CD14-positive monocyte (primary cell): ENCODE measurements around the gene GYG2. TPM values are rescaled to one million over a fixed set of nuclear protein-coding genes. Genes with fewer than 3 reads are reported as not detected.

Experiments used
- DNase-seq, 3 donors: peaks; one replicate each; pipeline ENCODE4 v3.0.0-alpha.2; 2011 to 2022
- H2AFZ ChIP-seq: 2 replicates; pipeline ENCODE4 v1.6.0; 2012; ENCODE audit warnings: mild to moderate bottlenecking, low read depth, low read length, inconsistent platforms; ENCODE audit not compliant: insufficient read depth, poor library complexity, severe bottlenecking
- H3K27ac ChIP-seq, 2 donors: 1 replicate in 1 of 2; 2 replicates in 1 of 2; pipeline ENCODE4 v1.5.1; 2012 to 2013; ENCODE audit warnings: low read length in 2 of 2, control low read depth in 1 of 2, inconsistent platforms in 1 of 2, low read depth in 1 of 2, mild to moderate bottlenecking in 1 of 2
- H3K27me3 ChIP-seq, 2 donors: one replicate each; pipeline versions ENCODE4 v1.6.0 to v1.6.1; 2011 to 2013; ENCODE audit warnings: low read length in 2 of 2; ENCODE audit not compliant: control insufficient read depth in 2 of 2, insufficient read depth in 2 of 2
- H3K36me3 ChIP-seq, 2 donors: replicated peaks in 1 of 2; 1 replicate in 1 of 2; 2 replicates in 1 of 2; pipeline versions ENCODE4 v1.5.1 to v1.6.1; 2012 to 2013; ENCODE audit warnings: low read length in 2 of 2, control low read depth in 1 of 2, inconsistent platforms in 1 of 2, mild to moderate bottlenecking in 1 of 2; ENCODE audit not compliant: insufficient read depth in 2 of 2, control insufficient read depth in 1 of 2
- H3K4me1 ChIP-seq, 2 donors: 1 replicate in 1 of 2; 2 replicates in 1 of 2; pipeline versions ENCODE4 v1.5.1 to v1.6.1; 2012 to 2013; ENCODE audit warnings: low read length in 2 of 2, control low read depth in 1 of 2, inconsistent platforms in 1 of 2, mild to moderate bottlenecking in 1 of 2, moderate library complexity in 1 of 2; ENCODE audit not compliant: insufficient read depth in 2 of 2, control insufficient read depth in 1 of 2
- H3K4me2 ChIP-seq: replicated peaks from 2 replicates; pipeline ENCODE3; 2012; ENCODE audit warnings: low read length, moderate library complexity, mild to moderate bottlenecking; ENCODE audit not compliant: poor library complexity, severe bottlenecking; ENCODE audit errors: extremely low read depth
- H3K4me3 ChIP-seq, 3 experiments: fragments of 200-600 bp in 1 of 3; sonication (generic) in 1 of 3; replicated peaks in 1 of 3; 1 replicate in 2 of 3; 2 replicates in 1 of 3; pipeline ENCODE4 v1.5.1; 2011 to 2013; ENCODE audit warnings: low read length in 3 of 3, mild to moderate bottlenecking in 3 of 3, control low read depth in 2 of 3, low read depth in 2 of 3, inconsistent platforms in 1 of 3, moderate library complexity in 1 of 3
- H3K79me2 ChIP-seq: 2 replicates; pipeline ENCODE4 v1.6.0; 2012; ENCODE audit warnings: mild to moderate bottlenecking, control low read depth, inconsistent platforms, low read length, moderate library complexity; ENCODE audit not compliant: insufficient read depth
- H3K9ac ChIP-seq: 2 replicates; pipeline ENCODE4 v1.6.0; 2017; ENCODE audit warnings: low read length, mild to moderate bottlenecking; ENCODE audit not compliant: insufficient read depth, poor library complexity, severe bottlenecking
- H3K9me3 ChIP-seq, 2 donors: replicated peaks in 1 of 2; 1 replicate in 1 of 2; 2 replicates in 1 of 2; pipeline versions ENCODE4 v1.5.1 to v1.6.1; 2012 to 2013; ENCODE audit warnings: low read length in 2 of 2, control low read depth in 1 of 2; ENCODE audit not compliant: control insufficient read depth in 1 of 2, insufficient read depth in 1 of 2
- H4K20me1 ChIP-seq: 2 replicates; pipeline ENCODE4 v1.6.0; 2012; ENCODE audit warnings: mild to moderate bottlenecking, low read length, control low read depth, moderate library complexity; ENCODE audit not compliant: insufficient read depth
- H3K27ac Mint-ChIP-seq, 7 donors: one replicate each; pipeline ENCODE4 v1.8.0; 2020; ENCODE audit warnings: mild to moderate bottlenecking in 7 of 7, mixed read lengths in 7 of 7, moderate library complexity in 6 of 7, inconsistent platforms in 2 of 7
- H3K27me3 Mint-ChIP-seq, 3 donors: one replicate each; pipeline ENCODE4 v1.8.0; 2021 to 2022; ENCODE audit warnings: low read depth in 3 of 3, mild to moderate bottlenecking in 3 of 3, mixed read lengths in 3 of 3, moderate library complexity in 3 of 3, inconsistent platforms in 1 of 3
- H3K36me3 Mint-ChIP-seq, 2 donors: one replicate each; pipeline ENCODE4 v1.8.0; 2020; ENCODE audit warnings: mixed read lengths in 2 of 2, inconsistent platforms in 1 of 2, mild to moderate bottlenecking in 1 of 2
- H3K4me1 Mint-ChIP-seq: one replicate; pipeline ENCODE4 v1.8.0; 2020; ENCODE audit warnings: mild to moderate bottlenecking, mixed read lengths
- H3K4me3 Mint-ChIP-seq, 2 donors: one replicate each; pipeline ENCODE4 v1.8.0; 2020; ENCODE audit warnings: mild to moderate bottlenecking in 2 of 2, mixed read lengths in 2 of 2, moderate library complexity in 1 of 2
- H3K9me3 Mint-ChIP-seq, 7 donors: one replicate each; pipeline ENCODE4 v1.8.0; 2020 to 2022; ENCODE audit warnings: mixed read lengths in 7 of 7, mild to moderate bottlenecking in 6 of 7, moderate library complexity in 6 of 7, inconsistent platforms in 2 of 7
- WGBS: methylation state at CpG from one replicate; pipeline ENCODE4 v1.1.5; 2013; ENCODE audit warnings: missing lambda C conversion rate; ENCODE audit not compliant: insufficient coverage; 5-methylcytosine and 5-hydroxymethylcytosine counted together
- intact Hi-C, 2 donors: fragments of 100-400 bp; cut with micrococcal nuclease; formaldehyde crosslinking; loops; one replicate each; pipeline versions ENCODE4 v1.15.0 to v1.15.1; 2023
- polyA plus RNA-seq, 3 donors: library from polyadenylated mRNA; depleted of rRNA in 1 of 3; unstranded in 2 of 3; stranded (reverse) in 1 of 3; fragments of 300-500 nt in 2 of 3; fragments of >200 nt in 1 of 3; fragmentation: Illumina TruSeq in 2 of 3; gene quantifications; 1 replicate in 2 of 3; 2 replicates in 1 of 3; pipeline ENCODE4 v1.2.3, GENCODE V29; 2012 to 2021
- TF ChIP-seq, protein P1 (sequence below): fragments of 200-600 bp; IDR thresholded peaks from one replicate; pipeline ENCODE4 v1.8.0; 2022; ENCODE audit warnings: antibody characterized with exemption, mild to moderate bottlenecking

Gene GYG2
- polyA plus RNA-seq, 3 donors, result not detected

- Mint-ChIP-seq H3K9me3 (peaks cover 6 to 25% (median 19%) of the 10 kb centered on the region in 7 donors), H3K36me3 (peaks cover 9 to 20% of the 10 kb centered on the region in 2 donors), H3K27ac (no peak overlapping the region), H3K27me3 (peaks cover 0 to 3% (median 2%) of the 10 kb centered on the region in 3 donors), H3K4me3 (no peak overlapping the region), H3K4me1 (peaks cover 27% of the 10 kb centered on the region)
- DNase-seq, result no peak
- Histone ChIP-seq H3K4me1 (peaks cover 21 to 38% of the 10 kb centered on the region in 2 donors), H3K36me3 (peaks cover 0 to 10% of the 10 kb centered on the region in 2 donors), H2AFZ (no peak overlapping the region), H3K9ac (no peak overlapping the region), H3K4me3 (no peak overlapping the region), H3K27me3 (no peaks in the 10 kb centered on the region), H3K27ac (no peak overlapping the region), H3K4me2 (no peak overlapping the region), H4K20me1 (no peaks in the 10 kb centered on the region), H3K79me2 (no peaks in the 10 kb centered on the region), H3K9me3 (peaks cover 14 to 18% of the 10 kb centered on the region in 2 donors)
- TF ChIP-seq, protein P1, sequence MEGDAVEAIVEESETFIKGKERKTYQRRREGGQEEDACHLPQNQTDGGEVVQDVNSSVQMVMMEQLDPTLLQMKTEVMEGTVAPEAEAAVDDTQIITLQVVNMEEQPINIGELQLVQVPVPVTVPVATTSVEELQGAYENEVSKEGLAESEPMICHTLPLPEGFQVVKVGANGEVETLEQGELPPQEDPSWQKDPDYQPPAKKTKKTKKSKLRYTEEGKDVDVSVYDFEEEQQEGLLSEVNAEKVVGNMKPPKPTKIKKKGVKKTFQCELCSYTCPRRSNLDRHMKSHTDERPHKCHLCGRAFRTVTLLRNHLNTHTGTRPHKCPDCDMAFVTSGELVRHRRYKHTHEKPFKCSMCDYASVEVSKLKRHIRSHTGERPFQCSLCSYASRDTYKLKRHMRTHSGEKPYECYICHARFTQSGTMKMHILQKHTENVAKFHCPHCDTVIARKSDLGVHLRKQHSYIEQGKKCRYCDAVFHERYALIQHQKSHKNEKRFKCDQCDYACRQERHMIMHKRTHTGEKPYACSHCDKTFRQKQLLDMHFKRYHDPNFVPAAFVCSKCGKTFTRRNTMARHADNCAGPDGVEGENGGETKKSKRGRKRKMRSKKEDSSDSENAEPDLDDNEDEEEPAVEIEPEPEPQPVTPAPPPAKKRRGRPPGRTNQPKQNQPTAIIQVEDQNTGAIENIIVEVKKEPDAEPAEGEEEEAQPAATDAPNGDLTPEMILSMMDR, result no peak
- WGBS, result no CpG with 5 or more reads among the region's 1 CpG
- intact Hi-C loops, result no loop called here
Measured at GRCh38 chrX:2902841-2903240, 74.1 kb downstream of the GYG2 start.

- Histone ChIP-seq H3K79me2 (no peaks in the 10 kb centered on the region), H3K27ac (no peak overlapping the region), H4K20me1 (no peaks in the 10 kb centered on the region), H2AFZ (no peak overlapping the region), H3K4me3 (no peak overlapping the region), H3K4me2 (no peak overlapping the region), H3K4me1 (peaks cover 18 to 32% of the 10 kb centered on the region in 2 donors), H3K27me3 (no peaks in the 10 kb centered on the region), H3K36me3 (peaks cover 0 to 15% of the 10 kb centered on the region in 2 donors), H3K9ac (no peak overlapping the region), H3K9me3 (peaks cover 14 to 18% of the 10 kb centered on the region in 2 donors)
- Mint-ChIP-seq H3K4me3 (no peak overlapping the region), H3K9me3 (peaks cover 6 to 25% (median 19%) of the 10 kb centered on the region in 7 donors), H3K36me3 (peaks cover 15 to 25% of the 10 kb centered on the region in 2 donors), H3K27ac (peak overlapping the region in 1 of 7 donors; percentile 69), H3K27me3 (peaks cover 0 to 3% (median 2%) of the 10 kb centered on the region in 3 donors), H3K4me1 (peaks cover 22% of the 10 kb centered on the region)
- TF ChIP-seq, protein P1, result no peak
- WGBS, result no CpG with 5 or more reads among the region's 2 CpGs
- no peak for DNase-seq
- intact Hi-C loops, result no loop called here
Measured at GRCh38 chrX:2903366-2903765, 74.6 kb downstream of the GYG2 start.
